Measurements from ENCODE around the gene SEMA3F.

The SEMA3F gene

DNA sequence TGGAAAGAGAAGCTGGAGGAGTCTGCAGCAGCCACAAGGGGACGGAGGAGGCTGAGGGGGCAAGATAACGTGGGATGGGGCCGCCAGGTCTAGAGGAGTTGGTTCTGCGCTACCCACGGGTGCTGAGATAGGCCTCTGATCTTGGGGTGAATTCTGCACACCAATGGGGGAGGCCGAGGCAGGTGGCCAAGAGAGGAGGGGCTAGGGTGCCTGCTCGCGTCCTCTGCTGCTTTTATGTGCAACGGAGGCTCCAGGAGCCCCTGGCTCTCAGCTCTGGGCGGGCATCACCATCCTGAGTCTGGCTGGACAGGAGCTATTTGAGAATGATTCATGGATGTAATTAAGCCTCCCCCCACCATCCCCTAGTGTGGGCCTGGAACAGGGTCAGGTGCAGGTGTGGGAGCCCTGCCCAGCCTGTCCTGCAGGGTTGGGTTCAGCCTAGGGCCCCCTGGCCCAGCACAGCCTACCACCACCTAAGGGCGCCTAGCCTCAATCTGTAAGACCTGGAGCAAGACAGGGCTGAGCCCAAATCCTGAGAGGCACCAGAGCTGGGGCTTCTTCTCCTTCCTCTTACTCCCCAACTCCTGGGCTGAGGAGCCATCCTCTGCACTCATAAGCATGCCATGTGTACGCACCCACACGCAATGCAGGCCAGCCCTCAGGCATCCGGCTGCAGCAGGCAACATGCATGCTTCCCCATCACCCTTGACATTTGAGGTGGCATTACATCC lies 32.3 kb upstream of the SEMA3F start:
- Histone ChIP-seq H3K79me2 (ENCODE audit: control insufficient read depth, low read length) (no peaks in the 10 kb centered on the region), H3K4me3 (ENCODE audit: low read length) (no peak overlapping the region), H3K9me3 (ENCODE audit: control insufficient read depth, insufficient read depth, low read length) (no peaks in the 10 kb centered on the region), H4K20me1 (ENCODE audit: control insufficient read depth, insufficient read depth, low read depth, low read length) (no peaks in the 10 kb centered on the region), H3K27ac (ENCODE audit: low read depth, low read length) (no peak overlapping the region), H3K9me2 (replicated peaks; ENCODE audit: control insufficient read depth, low read length) (no peaks in the 10 kb centered on the region), H3K27me3 (ENCODE audit: control insufficient read depth, low read length) (0 out of 2 replicates have a peak, but pooled peaks cover 2% of the 10 kb centered on the region), H3K36me3 (ENCODE audit: control insufficient read depth, low read length) (peaks cover 32% of the 10 kb centered on the region), H3K4me1 (ENCODE audit: control insufficient read depth, low read length) (no peaks in the 10 kb centered on the region), H3K4me2 (ENCODE audit: low read length) (no peak overlapping the region), H3F3A (ENCODE audit: control insufficient read depth, insufficient read depth) (peaks cover 11% of the 10 kb centered on the region)
- TF ChIP-seq, protein P1, sequence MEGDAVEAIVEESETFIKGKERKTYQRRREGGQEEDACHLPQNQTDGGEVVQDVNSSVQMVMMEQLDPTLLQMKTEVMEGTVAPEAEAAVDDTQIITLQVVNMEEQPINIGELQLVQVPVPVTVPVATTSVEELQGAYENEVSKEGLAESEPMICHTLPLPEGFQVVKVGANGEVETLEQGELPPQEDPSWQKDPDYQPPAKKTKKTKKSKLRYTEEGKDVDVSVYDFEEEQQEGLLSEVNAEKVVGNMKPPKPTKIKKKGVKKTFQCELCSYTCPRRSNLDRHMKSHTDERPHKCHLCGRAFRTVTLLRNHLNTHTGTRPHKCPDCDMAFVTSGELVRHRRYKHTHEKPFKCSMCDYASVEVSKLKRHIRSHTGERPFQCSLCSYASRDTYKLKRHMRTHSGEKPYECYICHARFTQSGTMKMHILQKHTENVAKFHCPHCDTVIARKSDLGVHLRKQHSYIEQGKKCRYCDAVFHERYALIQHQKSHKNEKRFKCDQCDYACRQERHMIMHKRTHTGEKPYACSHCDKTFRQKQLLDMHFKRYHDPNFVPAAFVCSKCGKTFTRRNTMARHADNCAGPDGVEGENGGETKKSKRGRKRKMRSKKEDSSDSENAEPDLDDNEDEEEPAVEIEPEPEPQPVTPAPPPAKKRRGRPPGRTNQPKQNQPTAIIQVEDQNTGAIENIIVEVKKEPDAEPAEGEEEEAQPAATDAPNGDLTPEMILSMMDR (IDR thresholded peaks at IDR 0.05; ENCODE audit: low read depth, low read length, poor library complexity, severe bottlenecking) = no peak
- TF ChIP-seq EZH2phosphoT487 (IDR thresholded peaks at IDR 0.05; ENCODE audit: borderline replicate concordance, low read length) = no peak

DNA sequence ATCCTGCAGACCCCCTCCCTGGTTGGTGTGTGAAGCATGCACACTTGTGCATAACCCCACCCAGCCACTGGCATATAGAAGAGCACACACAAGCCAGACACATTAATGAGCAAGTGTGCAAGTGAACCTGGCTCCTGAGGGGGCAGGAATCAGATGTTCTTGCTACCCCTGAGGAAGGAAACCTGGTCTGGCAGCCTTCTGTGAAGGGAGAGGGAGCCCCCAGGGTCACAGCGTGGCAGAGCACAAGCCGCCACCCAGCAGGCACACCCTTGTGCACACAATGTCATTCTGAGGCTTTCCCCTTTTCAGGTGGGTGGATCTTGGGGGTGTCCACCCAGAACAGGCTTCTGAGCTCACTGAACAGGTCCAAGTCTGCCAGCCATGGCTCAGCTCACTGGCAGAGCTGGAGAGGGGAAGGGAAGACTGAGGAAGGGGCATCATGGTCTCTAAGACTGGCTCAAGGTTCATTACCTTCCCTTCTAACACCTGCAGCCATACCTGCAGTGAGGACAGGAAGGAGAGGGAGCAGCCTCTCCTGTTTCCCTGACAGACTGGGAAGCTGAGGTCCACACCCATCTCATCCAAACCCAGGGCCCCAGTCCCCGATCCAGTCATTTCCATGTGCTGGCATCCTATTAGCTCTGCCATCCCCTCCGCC lies 31.6 kb upstream of the SEMA3F start:
- Histone ChIP-seq H3K4me2 (ENCODE audit: low read length) (no peak overlapping the region), H3K79me2 (ENCODE audit: control insufficient read depth, low read length) (no peaks in the 10 kb centered on the region), H4K20me1 (ENCODE audit: control insufficient read depth, insufficient read depth, low read depth, low read length) (no peaks in the 10 kb centered on the region), H3K9me3 (ENCODE audit: control insufficient read depth, insufficient read depth, low read length) (no peaks in the 10 kb centered on the region), H3F3A (ENCODE audit: control insufficient read depth, insufficient read depth) (peaks cover 11% of the 10 kb centered on the region), H3K36me3 (ENCODE audit: control insufficient read depth, low read length) (peaks cover 25% of the 10 kb centered on the region), H3K4me1 (ENCODE audit: control insufficient read depth, low read length) (no peaks in the 10 kb centered on the region), H3K9me2 (replicated peaks; ENCODE audit: control insufficient read depth, low read length) (no peaks in the 10 kb centered on the region), H3K27me3 (ENCODE audit: control insufficient read depth, low read length) (0 out of 2 replicates have a peak, but pooled peaks cover 2% of the 10 kb centered on the region), H3K4me3 (ENCODE audit: low read length) (no peak overlapping the region), H3K27ac (ENCODE audit: low read depth, low read length) (no peak overlapping the region)
- TF ChIP-seq, protein P1 (IDR thresholded peaks at IDR 0.05; ENCODE audit: low read depth, low read length, poor library complexity, severe bottlenecking) = no peak
- TF ChIP-seq EZH2phosphoT487 (IDR thresholded peaks at IDR 0.05; ENCODE audit: borderline replicate concordance, low read length) = no peak

DNA sequence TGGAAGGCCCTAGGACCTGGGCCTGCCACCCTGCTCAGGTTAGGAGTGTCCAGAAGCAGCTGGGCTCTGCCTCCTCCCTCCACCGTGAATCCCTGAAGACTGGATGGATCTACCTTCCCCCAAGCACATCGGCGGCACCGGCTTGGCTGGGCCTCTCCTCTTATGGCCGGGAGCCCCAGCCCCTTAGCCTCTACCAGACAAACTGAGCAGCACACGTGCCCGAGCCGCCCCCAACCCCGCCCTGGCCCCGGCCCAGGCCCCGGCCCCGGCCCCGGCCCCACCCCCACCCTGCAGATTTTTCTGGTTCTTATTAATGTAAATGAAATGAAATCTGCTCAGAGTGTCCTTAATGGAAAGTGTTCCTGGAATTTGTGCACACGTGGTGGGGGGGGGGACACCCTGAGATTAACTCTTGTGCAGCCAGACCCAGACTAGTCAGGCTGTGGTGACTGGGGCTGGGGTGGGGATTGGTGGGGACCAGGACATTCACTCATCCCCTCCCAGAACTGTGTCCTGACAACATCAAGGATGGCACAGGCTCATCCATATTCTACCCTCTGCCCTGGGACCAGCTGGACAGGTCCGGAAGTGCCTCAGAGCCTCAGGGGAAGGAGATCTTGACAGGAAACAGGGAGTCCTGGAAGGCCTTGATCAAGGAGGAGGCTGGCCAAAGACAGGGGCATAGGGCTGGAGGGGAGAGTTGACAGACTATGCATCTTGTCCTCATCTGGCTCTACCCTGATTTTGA lies 30.9 kb upstream of the SEMA3F start:
- H3K4me1 ChIP-seq (ENCODE audit: control insufficient read depth, low read length) = no peaks in the 10 kb centered on the region
- no peaks in the 10 kb centered on the region for H3K9me3 ChIP-seq (ENCODE audit: control insufficient read depth, insufficient read depth, low read length)
- peaks cover 2% of the 10 kb centered on the region; the same call in 1 of the 2 replicates for H3K27me3 ChIP-seq (ENCODE audit: control insufficient read depth, low read length)
- peaks cover 11% of the 10 kb centered on the region for H3F3A ChIP-seq (ENCODE audit: control insufficient read depth, insufficient read depth)
- no peaks in the 10 kb centered on the region for H3K79me2 ChIP-seq (ENCODE audit: control insufficient read depth, low read length)
- TF ChIP-seq, protein P1 (IDR thresholded peaks at IDR 0.05; ENCODE audit: low read depth, low read length, poor library complexity, severe bottlenecking) = no peak
- TF ChIP-seq EZH2phosphoT487 (IDR thresholded peaks at IDR 0.05; ENCODE audit: borderline replicate concordance, low read length) = no peak
- H3K36me3 ChIP-seq (ENCODE audit: control insufficient read depth, low read length) = peaks cover 20% of the 10 kb centered on the region
- no peaks in the 10 kb centered on the region for H3K9me2 ChIP-seq (replicated peaks; ENCODE audit: control insufficient read depth, low read length)
- H4K20me1 ChIP-seq (ENCODE audit: control insufficient read depth, insufficient read depth, low read depth, low read length) = no peaks in the 10 kb centered on the region
- no peak overlapping the region for H3K27ac ChIP-seq (ENCODE audit: low read depth, low read length)
- H3K4me2 ChIP-seq (ENCODE audit: low read length) = no peak overlapping the region
- H3K4me3 ChIP-seq (ENCODE audit: low read length) = no peak overlapping the region
